HCT116 (cell line): Measurements from ENCODE around the gene TCF12.

ENCODE experiments used
- EZH2 ChIP-seq: fragments of 200-600 bp; sonication (generic); IDR thresholded peaks from 2 replicates; pipeline ENCODE4 v1.6.1; 2017; ENCODE audit warnings: antibody characterized with exemption, mixed run types
- RAD21 ChIP-seq: IDR thresholded peaks from 2 replicates; pipeline ENCODE4 v1.6.1; 2012; ENCODE audit warnings: low read depth, mild to moderate bottlenecking
- SIN3A ChIP-seq: IDR thresholded peaks from 2 replicates; pipeline ENCODE4 v1.6.1; 2012; ENCODE audit warnings: low read depth
- SP1 ChIP-seq: IDR thresholded peaks from 2 replicates; pipeline ENCODE4 v1.6.1; 2012; ENCODE audit warnings: low read depth
- TCF7L2 ChIP-seq: IDR thresholded peaks from 2 replicates; pipeline ENCODE4 v1.7.0; 2011; ENCODE audit warnings: borderline replicate concordance, inconsistent platforms; ENCODE audit not compliant: insufficient read depth, insufficient read length; ENCODE audit errors: extremely low read depth
- YY1 ChIP-seq: IDR thresholded peaks from 2 replicates; pipeline ENCODE4 v1.6.1; 2011; ENCODE audit warnings: low read length, low read depth, moderate library complexity, mild to moderate bottlenecking; ENCODE audit not compliant: insufficient replicate concordance; ENCODE audit errors: extremely low read depth
- ZNF274 ChIP-seq: fragments of 200-500 bp; sonication (Bioruptor generic); IDR thresholded peaks from 2 replicates; pipeline ENCODE4 v1.6.1; 2014; ENCODE audit warnings: mild to moderate bottlenecking, low read depth, low read length, inconsistent platforms
- TF ChIP-seq, protein P1 (sequence below), 3 experiments: fragments of 200-600 bp in 1 of 3; sonication (generic) in 1 of 3; IDR thresholded peaks in 2 of 3; conservative IDR thresholded peaks in 1 of 3; 2 replicates each; pipeline ENCODE4 v1.5.1; 2012 to 2017; ENCODE audit warnings: low read depth in 2 of 3, low read length in 2 of 3, antibody characterized with exemption in 1 of 3, borderline replicate concordance in 1 of 3, control low read depth in 1 of 3, mild to moderate bottlenecking in 1 of 3, mixed read lengths in 1 of 3, mixed run types in 1 of 3, moderate library complexity in 1 of 3; ENCODE audit not compliant: insufficient read depth in 1 of 3
- TF ChIP-seq, protein P2 (sequence below): IDR thresholded peaks from 2 replicates; pipeline ENCODE4 v1.6.1; 2012; ENCODE audit warnings: low read depth

DNA sequence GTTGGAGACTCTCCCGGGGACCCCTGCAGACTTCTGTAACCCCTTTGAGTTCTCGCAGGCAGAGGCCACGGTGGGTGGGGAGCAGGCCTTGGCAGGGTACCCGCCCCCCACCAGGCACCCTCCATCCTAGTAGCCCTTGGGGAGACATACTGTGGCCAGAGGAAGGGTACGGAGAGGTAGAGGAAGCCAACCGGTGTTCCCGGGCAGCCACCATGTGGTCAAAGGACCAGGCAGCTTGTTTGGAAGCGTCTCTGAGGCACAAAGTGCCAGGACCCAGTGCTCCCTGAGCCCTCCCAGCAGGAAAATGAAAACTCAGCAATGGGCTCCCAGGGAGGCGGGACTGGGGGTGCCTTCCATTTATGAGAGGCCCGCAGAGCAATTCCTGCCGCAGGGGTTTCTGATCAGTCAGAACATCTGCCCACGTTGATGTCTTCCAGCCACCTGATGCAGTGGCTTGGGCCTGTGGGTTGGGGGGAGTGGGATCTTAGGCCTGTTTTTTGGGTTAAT is 404.9 kb downstream of the TCF12 start:
- TF ChIP-seq, protein P1, sequence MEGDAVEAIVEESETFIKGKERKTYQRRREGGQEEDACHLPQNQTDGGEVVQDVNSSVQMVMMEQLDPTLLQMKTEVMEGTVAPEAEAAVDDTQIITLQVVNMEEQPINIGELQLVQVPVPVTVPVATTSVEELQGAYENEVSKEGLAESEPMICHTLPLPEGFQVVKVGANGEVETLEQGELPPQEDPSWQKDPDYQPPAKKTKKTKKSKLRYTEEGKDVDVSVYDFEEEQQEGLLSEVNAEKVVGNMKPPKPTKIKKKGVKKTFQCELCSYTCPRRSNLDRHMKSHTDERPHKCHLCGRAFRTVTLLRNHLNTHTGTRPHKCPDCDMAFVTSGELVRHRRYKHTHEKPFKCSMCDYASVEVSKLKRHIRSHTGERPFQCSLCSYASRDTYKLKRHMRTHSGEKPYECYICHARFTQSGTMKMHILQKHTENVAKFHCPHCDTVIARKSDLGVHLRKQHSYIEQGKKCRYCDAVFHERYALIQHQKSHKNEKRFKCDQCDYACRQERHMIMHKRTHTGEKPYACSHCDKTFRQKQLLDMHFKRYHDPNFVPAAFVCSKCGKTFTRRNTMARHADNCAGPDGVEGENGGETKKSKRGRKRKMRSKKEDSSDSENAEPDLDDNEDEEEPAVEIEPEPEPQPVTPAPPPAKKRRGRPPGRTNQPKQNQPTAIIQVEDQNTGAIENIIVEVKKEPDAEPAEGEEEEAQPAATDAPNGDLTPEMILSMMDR (IDR thresholded peaks at IDR 0.05 in 2 of 3, conservative IDR thresholded peaks at IDR 0.05 in 1 of 3; ENCODE audit: borderline replicate concordance in 1 of 3, insufficient read depth in 1 of 3, low read depth in 2 of 3, low read length in 2 of 3): no peak
- TF ChIP-seq TCF7L2: no peak
- TF ChIP-seq SP1: no peak
- TF ChIP-seq, protein P2, sequence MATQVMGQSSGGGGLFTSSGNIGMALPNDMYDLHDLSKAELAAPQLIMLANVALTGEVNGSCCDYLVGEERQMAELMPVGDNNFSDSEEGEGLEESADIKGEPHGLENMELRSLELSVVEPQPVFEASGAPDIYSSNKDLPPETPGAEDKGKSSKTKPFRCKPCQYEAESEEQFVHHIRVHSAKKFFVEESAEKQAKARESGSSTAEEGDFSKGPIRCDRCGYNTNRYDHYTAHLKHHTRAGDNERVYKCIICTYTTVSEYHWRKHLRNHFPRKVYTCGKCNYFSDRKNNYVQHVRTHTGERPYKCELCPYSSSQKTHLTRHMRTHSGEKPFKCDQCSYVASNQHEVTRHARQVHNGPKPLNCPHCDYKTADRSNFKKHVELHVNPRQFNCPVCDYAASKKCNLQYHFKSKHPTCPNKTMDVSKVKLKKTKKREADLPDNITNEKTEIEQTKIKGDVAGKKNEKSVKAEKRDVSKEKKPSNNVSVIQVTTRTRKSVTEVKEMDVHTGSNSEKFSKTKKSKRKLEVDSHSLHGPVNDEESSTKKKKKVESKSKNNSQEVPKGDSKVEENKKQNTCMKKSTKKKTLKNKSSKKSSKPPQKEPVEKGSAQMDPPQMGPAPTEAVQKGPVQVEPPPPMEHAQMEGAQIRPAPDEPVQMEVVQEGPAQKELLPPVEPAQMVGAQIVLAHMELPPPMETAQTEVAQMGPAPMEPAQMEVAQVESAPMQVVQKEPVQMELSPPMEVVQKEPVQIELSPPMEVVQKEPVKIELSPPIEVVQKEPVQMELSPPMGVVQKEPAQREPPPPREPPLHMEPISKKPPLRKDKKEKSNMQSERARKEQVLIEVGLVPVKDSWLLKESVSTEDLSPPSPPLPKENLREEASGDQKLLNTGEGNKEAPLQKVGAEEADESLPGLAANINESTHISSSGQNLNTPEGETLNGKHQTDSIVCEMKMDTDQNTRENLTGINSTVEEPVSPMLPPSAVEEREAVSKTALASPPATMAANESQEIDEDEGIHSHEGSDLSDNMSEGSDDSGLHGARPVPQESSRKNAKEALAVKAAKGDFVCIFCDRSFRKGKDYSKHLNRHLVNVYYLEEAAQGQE: no peak
- no peak for TF ChIP-seq ZNF274
- no peak for TF ChIP-seq EZH2
- TF ChIP-seq SIN3A: no peak
- no peak for TF ChIP-seq RAD21
- no peak for TF ChIP-seq YY1
